ENCODE results near the gene SERINC3. TPM values are rescaled to one million over a fixed set of nuclear protein-coding genes. Genes with fewer than 3 reads are reported as not detected.
A peak's percentile ranks its signal among the peaks of the same experiment; 100 is the strongest.

The SERINC3 gene
- total RNA-seq, 1 donor from 2014 or later: 49.6 TPM

- Mint-ChIP-seq H3K4me1 (no peaks in the 10 kb centered on the region), H3K27ac (no peak overlapping the region), H3K9me3 (no peaks in the 10 kb centered on the region), H3K4me3 (no peak overlapping the region), H3K27me3 (peaks cover 2% of the 10 kb centered on the region), H3K36me3 (ENCODE audit: low read depth) (no peaks in the 10 kb centered on the region)
- DNase-seq: no peak
- intact Hi-C loops (cut with micrococcal nuclease): loop anchor here (5.0 kb wide), 1 partner anchor 244 kb away; no protein-coding TSS in a partner anchor
Measured at GRCh38 chr20:44461142-44461802, 60.6 kb downstream of the SERINC3 start.

- no peaks in the 10 kb centered on the region for H3K9me3 Mint-ChIP-seq
- no peak overlapping the region for H3K27ac Mint-ChIP-seq
- H3K27me3 Mint-ChIP-seq: peaks cover 2% of the 10 kb centered on the region
- intact Hi-C loops (cut with micrococcal nuclease): loop anchor here (5.0 kb wide), 1 partner anchor 243 kb away; no protein-coding TSS in a partner anchor
- H3K4me3 Mint-ChIP-seq: no peak overlapping the region
- peak; percentile 66 for DNase-seq
- H3K4me1 Mint-ChIP-seq: no peaks in the 10 kb centered on the region
- H3K36me3 Mint-ChIP-seq (ENCODE audit: low read depth): no peaks in the 10 kb centered on the region
Measured at GRCh38 chr20:44460795-44461141, 61.1 kb downstream of the SERINC3 start.

- no peak for DNase-seq
- Mint-ChIP-seq H3K27ac (no peak overlapping the region), H3K9me3 (no peaks in the 10 kb centered on the region), H3K4me1 (no peaks in the 10 kb centered on the region), H3K27me3 (peaks cover 4% of the 10 kb centered on the region), H3K36me3 (ENCODE audit: low read depth) (no peaks in the 10 kb centered on the region), H3K4me3 (no peak overlapping the region)
- intact Hi-C loops (cut with micrococcal nuclease): no loop called here
Measured at GRCh38 chr20:44459271-44459670, 62.6 kb downstream of the SERINC3 start.

DNA sequence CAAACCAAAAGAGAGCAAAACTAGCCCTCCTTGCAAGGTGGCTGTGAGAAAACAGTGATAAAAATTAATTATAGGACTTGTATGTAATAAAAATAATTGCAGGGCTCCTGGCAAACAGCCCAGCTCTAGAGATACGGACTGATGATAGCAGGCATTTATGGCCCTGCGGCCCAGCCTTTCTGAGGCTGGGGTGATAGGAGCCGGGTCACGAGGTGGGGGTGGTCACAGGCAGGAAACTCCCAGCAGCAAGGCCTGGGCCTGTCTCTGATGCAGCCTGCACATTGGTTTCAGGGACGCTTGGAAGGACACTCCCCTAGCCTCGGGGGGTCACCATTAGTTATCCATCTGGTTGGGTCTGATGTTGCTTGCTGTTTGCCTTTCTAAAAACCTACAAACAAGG, 64.9 kb downstream of the SERINC3 start:
- intact Hi-C loops (cut with micrococcal nuclease): no loop called here
- Mint-ChIP-seq H3K4me3 (no peak overlapping the region), H3K36me3 (ENCODE audit: low read depth) (no peaks in the 10 kb centered on the region), H3K27me3 (peaks cover 2% of the 10 kb centered on the region), H3K9me3 (no peaks in the 10 kb centered on the region), H3K27ac (no peak overlapping the region), H3K4me1 (no peaks in the 10 kb centered on the region)
- DNase-seq: no peak

GRCh38 chr20:44456611-44457010, 65.3 kb downstream of the SERINC3 start:
- Mint-ChIP-seq H3K36me3 (ENCODE audit: low read depth) (no peaks in the 10 kb centered on the region), H3K27ac (no peak overlapping the region), H3K27me3 (peaks cover 2% of the 10 kb centered on the region), H3K9me3 (no peaks in the 10 kb centered on the region), H3K4me3 (no peak overlapping the region), H3K4me1 (no peaks in the 10 kb centered on the region)
- DNase-seq: no peak
- intact Hi-C loops (cut with micrococcal nuclease): no loop called here

DNA sequence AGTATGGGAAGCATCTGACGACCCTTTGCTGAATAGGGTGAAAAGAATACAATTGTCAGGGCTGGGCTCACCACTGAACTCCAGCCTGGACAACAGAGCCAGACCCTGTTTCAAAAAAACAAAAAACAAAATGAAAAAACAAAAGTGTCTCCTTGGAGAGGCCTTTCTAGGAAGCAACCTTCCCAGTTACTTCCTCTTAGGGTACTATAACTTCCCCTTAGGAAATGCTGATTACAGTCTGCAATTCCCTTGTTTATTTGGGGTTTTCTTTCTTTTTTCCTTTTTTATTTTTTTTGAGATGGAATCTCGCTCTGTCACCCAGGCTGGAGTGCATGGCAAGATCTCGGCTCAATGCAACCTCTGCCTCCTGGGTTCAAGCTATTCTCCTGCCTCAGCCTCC, 66.7 kb downstream of the SERINC3 start:
- intact Hi-C loops (cut with micrococcal nuclease): no loop called here
- DNase-seq: no peak
- H3K9me3 Mint-ChIP-seq: no peaks in the 10 kb centered on the region
- H3K27ac Mint-ChIP-seq: no peak overlapping the region
- H3K36me3 Mint-ChIP-seq (ENCODE audit: low read depth): no peaks in the 10 kb centered on the region
- H3K27me3 Mint-ChIP-seq: peaks cover 2% of the 10 kb centered on the region
- no peaks in the 10 kb centered on the region for H3K4me1 Mint-ChIP-seq
- no peak overlapping the region for H3K4me3 Mint-ChIP-seq

- intact Hi-C loops (cut with micrococcal nuclease): no loop called here
- Mint-ChIP-seq H3K9me3 (no peaks in the 10 kb centered on the region), H3K36me3 (ENCODE audit: low read depth) (no peaks in the 10 kb centered on the region), H3K27ac (no peak overlapping the region), H3K4me3 (no peak overlapping the region), H3K27me3 (peaks cover 2% of the 10 kb centered on the region), H3K4me1 (no peaks in the 10 kb centered on the region)
- no peak for DNase-seq
Measured at GRCh38 chr20:44454306-44454963, 67.4 kb downstream of the SERINC3 start.

- Mint-ChIP-seq H3K27me3 (peaks cover 2% of the 10 kb centered on the region), H3K4me3 (no peak overlapping the region), H3K9me3 (no peaks in the 10 kb centered on the region), H3K27ac (no peak overlapping the region), H3K4me1 (no peaks in the 10 kb centered on the region), H3K36me3 (ENCODE audit: low read depth) (no peaks in the 10 kb centered on the region)
- DNase-seq: no peak
- intact Hi-C loops (cut with micrococcal nuclease): no loop called here
Measured at GRCh38 chr20:44450903-44451450, 70.9 kb downstream of the SERINC3 start.

- intact Hi-C loops (cut with micrococcal nuclease): no loop called here
- Mint-ChIP-seq H3K9me3 (no peaks in the 10 kb centered on the region), H3K36me3 (ENCODE audit: low read depth) (no peaks in the 10 kb centered on the region), H3K27me3 (no peaks in the 10 kb centered on the region), H3K27ac (no peak overlapping the region), H3K4me3 (no peak overlapping the region), H3K4me1 (no peaks in the 10 kb centered on the region)
- DNase-seq: no peak
Measured at GRCh38 chr20:44450281-44450889, 71.5 kb downstream of the SERINC3 start.

DNA sequence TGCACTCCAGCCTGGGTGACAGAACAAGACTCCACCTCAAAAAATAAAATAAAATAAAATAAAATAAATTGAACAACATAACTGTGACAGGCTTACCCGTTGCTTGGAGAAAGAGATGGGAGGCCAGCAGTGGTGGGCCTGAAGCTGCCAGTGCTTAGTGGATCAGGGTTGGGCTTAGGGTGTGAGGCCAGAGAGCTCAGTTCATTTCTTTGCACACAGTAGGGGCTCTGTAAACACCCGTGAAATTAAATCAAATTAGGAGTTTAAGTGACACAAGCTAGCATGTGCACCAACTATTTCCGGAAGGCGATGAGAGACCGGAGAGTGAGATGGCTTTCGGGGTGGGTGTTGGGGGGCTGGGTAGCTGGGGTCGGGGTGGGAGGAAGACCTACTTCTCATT, 72.0 kb downstream of the SERINC3 start:
- H3K36me3 Mint-ChIP-seq (ENCODE audit: low read depth): no peaks in the 10 kb centered on the region
- H3K9me3 Mint-ChIP-seq: no peaks in the 10 kb centered on the region
- DNase-seq: no peak
- H3K4me3 Mint-ChIP-seq: no peak overlapping the region
- H3K27me3 Mint-ChIP-seq: no peaks in the 10 kb centered on the region
- no peak overlapping the region for H3K27ac Mint-ChIP-seq
- intact Hi-C loops (cut with micrococcal nuclease): no loop called here
- no peaks in the 10 kb centered on the region for H3K4me1 Mint-ChIP-seq

DNA sequence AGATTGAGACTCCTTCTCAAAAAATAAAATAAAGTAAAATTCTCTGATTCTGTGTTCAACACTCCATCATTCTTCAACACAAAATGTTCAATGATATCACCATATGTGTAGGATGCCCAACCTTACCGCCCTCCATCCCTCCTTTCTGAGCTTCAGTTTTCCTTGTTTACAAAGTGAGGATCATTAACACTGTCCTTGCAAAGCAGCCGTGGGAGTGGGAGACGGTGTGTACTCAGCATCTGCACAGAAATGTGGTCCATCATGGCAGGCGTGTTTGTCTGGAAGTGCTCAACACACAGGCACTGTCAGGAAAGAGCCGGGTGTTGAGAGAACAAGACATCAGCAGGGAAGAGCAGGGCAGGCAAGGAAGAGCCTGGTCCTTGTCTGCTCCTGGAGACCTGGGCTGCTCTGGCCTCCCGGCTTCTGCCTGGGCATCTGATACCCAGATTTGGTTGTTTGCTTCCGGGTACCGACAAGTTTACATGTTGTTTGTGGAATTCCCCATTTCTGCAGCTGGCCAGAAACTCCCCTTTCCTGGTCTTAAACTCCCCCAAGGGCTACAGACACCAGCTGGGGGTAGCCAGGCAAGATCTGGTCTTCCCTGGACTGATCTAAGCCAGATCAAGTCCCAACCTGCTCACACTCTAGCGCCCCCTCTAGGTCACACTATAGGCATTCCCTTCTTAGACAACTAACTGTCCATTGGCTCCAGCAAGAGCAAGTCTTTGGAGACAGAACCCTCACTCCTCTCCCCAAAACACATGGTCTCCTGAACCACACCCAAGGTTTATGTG, 72.9 kb downstream of the SERINC3 start:
- peak; percentile 62 for DNase-seq
- Mint-ChIP-seq H3K4me1 (no peaks in the 10 kb centered on the region), H3K4me3 (no peak overlapping the region), H3K27ac (no peak overlapping the region), H3K36me3 (ENCODE audit: low read depth) (no peaks in the 10 kb centered on the region), H3K27me3 (no peaks in the 10 kb centered on the region), H3K9me3 (no peaks in the 10 kb centered on the region)
- intact Hi-C loops (cut with micrococcal nuclease): no loop called here

- Mint-ChIP-seq H3K4me1 (no peaks in the 10 kb centered on the region), H3K36me3 (ENCODE audit: low read depth) (no peaks in the 10 kb centered on the region), H3K27ac (no peak overlapping the region), H3K27me3 (no peaks in the 10 kb centered on the region), H3K9me3 (no peaks in the 10 kb centered on the region), H3K4me3 (no peak overlapping the region)
- DNase-seq: no peak
- intact Hi-C loops (cut with micrococcal nuclease): no loop called here
Measured at GRCh38 chr20:44447827-44448419, 73.9 kb downstream of the SERINC3 start.
